GM18502 (cell line): ENCODE results near the gene PLXDC2.
A peak's percentile ranks its signal among the peaks of the same experiment; 100 is the strongest.

Source experiments
- ATAC-seq: cut with Tn5 transposase; IDR thresholded peaks from one replicate; pipeline ENCODE4 v1.9.1; 2021; ENCODE audit warnings: mild to moderate bottlenecking; ENCODE audit not compliant: unreplicated experiment, poor library complexity

Gene PLXDC2

DNA sequence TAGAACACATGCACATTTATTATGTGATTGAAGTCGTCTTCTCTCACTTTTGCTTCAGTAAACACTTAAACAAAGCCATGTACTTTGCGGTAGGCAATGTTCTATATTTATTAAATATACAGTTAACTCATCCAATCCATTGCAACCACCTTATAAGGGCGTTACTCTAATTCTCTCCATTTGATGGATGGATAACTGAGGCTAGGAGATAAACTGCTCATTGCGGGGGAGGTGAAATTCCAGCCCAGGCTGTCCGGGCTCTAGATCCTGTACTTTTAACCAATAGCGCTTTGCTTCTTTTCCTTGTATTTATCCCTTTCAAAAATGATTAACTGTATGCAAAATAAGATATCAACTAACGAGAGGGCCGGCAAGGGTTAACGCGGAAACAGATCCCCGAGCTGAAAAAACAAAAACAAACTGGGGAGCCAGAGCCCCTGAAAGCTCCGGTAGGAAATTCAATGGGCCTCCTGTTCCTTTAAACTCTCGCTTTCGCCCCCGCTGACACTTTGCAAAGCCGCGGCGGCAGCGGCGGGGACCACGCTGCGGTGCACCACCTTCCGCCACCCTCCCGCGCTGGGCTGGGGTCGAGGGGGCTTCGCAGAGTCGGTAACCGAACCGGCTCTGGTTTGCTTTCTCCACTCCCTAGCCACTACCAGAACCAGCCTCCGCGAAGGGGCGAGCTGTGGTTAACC lies 1.0 kb upstream of the PLXDC2 start:
- no peak for ATAC-seq

DNA sequence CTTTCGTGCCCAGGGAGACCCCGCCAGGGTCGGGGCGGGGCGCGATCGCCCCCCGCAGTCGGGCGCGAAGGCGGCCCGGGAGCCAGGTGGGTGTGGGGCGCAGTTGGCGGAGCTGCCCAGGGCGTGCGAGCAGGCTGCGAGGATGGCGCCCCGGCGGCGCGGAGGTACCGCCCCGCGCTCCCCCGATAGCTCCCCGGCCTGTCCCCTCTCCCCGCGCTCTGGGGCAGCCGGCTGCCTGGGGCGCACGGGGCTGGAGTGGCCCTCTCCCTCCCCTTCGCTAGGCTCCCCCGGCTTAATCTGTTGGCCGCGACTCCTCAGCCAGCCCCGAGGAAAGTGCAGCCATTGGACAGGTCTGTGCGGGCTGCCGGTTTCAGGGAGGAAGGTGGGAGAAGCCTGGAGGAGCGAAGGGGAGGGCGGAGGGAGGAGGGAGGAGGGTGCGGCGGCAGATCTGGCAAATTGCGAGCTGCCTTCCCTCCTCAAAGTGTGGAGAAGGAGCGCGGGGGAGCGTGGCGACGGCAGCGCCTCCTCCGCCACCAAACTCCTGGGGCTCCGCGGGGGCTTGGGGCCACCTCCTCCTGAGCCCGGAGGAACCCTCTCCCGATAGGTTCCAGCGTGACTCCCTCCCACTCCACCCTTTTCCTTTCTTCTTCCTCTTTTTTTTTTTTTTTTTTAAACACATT lies 361 bp upstream of the PLXDC2 start:
- no peak for ATAC-seq

DNA sequence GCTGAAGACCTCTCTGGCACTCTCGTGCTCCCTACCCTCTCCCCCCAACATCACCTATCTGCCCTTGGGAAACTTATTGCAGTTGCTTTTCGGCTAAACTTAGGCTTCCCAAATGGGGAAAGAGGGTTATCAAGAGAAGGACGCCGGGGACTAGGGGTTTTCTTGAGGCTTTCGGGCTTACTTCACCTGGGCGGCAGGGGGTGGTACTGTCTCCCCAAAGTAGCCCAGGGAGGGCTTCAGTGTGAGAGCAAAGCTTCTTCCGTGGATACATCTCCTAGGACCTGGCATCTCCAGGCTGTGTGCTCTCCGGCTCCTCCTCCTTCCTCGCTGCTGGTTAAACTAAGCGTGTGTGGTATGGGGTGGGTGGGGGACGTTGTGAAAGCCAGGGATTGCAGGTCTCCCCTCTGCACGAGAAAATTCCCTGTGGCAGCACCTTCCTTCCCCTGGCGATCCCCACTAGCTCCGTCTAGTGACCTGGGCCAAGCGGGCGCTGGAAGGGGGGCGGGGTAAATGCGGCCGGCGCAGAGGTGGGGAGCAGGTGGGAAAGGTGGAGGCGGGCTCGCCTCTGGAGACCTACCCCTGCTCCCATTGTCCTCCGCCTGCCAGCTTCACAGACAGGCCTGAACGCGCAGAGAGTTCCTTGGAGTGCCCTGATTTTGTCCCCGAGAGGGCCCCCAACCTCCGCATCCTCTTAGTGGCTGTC lies 1.1 kb downstream of the PLXDC2 start:
- peak; percentile 15 for ATAC-seq

DNA sequence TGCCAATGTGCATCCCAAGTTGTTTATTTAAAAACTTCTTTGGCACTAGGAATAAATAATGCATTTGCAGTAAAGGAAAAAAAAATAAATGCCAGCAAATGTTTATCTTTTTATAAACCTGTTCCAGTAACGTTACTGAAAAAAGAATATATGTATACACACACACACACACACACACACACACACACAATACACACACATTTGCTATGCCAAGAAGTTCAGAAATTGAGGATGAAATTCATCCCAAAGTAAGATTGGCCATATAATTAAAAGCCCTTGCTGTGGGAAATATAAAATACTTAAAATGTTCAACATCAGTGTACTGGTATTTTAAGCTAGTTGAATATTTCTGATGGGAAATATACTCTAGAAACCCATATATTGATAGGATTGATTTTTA lies 2.6 kb downstream of the PLXDC2 start:
- no peak for ATAC-seq

DNA sequence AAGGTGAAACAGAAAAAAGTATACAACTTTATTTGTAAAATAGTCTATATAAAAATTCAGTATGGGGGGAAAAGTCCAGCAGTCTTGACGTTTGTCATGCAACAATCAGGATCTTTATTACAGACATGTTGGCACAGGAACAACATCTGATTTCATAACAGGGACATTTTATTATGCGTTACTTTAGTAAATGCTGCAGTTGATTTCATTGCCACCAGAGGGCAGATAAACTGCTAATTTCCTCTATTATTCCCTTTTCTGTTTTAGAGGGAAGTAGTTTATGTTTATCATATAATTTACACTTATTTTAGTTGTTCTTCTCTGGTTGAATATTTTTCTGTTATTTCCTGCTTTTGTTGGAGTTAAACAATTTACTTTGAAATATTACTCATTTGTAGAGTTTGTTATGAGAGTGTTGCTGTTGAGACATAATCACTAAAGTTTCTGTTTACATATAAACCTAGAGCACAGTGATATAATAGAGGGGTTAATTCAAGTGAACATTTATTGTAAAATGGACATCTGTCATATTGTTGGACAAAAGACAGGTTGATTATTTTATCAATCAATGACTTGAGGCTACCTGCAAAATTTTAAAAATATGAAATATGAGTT lies 3.3 kb downstream of the PLXDC2 start:
- ATAC-seq: no peak

DNA sequence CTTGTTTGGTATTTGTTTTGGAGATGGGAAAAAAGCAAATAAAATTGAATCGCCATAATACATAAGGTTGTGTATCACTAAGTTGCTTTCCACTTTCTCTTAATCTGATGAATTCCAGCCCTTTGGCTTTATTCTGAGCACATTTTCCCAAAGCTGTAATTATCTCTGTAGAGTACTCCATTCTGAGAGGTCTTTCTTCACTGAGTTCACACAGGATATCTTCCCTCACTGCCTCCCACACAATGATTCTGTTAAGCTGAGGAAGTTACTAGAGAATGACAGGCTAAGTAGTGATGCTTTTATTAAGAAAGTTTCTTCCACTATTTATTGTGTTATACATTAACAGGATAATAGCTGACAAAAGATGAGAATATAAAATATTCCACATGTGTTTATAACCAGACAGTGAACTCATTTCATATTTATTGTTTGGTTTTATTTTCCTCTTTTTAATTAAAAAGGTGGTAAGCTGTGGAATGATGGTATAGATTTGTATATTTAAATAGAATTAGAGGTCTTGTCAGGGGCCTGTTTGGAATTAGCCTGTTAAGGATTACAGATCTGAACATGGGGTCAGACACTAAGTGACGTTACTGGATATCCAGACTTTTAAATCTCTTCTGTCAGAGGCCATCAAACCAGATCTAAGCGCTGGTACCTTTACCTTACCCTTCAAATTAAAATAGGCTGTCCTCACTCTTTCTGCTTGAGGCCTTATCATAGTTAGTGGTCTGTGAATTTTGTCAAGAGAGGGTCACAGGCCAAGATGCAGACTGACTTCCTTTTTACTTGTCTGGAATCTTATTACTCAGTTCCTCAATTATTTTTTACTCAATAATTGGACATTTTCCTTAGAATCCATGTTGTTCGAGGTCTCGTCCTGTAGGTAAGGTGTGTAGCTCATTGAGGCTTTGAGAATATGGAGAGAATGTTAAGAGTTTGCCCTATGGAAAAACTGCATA lies 8.4 kb downstream of the PLXDC2 start:
- ATAC-seq: no peak

DNA sequence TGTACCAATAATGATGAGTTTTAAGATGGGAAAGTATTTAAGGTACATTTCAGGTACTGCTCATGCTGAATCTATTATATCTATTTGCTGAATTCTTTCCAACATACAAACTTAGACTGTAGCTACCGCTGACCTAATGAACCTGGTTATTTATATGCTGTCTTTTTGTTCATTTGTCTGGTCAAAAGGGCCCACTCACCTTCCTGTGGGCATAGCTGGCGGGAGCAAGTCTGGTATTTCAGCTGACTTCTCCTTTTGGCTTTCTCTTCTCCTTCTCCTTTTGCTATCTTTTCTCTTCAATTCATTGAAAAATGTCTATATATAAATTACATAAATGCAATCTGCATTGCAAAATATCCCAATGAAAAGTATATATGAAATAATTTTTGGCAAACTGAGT lies 9.5 kb downstream of the PLXDC2 start:
- ATAC-seq: no peak

DNA sequence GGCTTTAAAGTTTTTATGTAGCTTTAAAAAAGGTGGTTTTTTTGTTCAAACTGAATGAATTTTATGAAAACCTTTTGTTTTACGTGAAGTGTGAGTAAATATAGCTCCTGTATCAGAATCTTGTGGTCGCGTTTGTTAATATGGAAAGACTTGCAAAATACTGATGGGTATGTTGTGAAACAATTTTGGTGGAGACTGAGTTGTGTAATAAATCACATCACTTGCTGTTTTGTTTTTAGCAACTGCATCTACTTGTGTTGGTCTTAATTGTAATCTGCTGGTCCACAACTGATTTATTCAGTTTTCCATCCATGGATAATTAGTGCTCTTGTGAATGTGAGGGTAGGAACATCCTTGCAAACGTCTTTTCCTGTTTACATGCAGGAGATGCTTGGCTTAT lies 10.5 kb downstream of the PLXDC2 start:
- no peak for ATAC-seq

DNA sequence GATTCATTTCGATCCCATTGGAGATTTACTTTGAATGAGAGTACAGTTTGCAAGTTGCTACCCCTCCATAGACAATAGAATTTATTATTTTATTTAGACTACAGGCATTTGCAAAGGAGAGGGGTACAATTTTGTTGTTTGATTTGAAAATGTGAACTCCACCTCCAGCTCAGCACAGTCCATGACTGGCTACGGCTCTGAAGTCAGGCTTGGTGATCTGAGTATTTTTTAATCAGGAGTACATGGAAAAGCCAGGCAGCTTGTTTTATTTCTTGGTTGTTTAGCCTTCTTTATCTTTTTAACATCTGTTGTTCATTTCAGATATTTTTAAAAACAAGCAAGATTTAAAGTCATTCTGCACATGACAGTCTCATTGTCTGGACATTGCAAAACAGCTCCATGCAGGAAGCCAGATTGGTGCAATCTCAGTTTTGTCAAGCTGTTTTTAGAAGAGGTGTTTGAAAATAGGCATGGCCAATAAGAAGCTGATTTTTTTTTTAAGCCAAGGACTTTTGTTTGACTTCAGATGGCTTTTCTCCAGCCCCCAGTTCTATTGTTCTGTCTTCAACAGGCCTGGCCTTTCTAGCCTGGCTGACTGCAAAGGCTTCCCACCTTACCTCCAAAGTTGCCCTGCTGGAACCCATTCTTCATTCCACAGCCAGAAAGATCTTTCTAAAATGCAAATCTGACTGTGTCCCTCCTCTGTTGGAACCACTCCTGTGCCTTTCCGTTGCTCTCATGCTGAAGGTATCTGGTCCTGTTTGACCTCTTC lies 12.2 kb downstream of the PLXDC2 start:
- no peak for ATAC-seq

DNA sequence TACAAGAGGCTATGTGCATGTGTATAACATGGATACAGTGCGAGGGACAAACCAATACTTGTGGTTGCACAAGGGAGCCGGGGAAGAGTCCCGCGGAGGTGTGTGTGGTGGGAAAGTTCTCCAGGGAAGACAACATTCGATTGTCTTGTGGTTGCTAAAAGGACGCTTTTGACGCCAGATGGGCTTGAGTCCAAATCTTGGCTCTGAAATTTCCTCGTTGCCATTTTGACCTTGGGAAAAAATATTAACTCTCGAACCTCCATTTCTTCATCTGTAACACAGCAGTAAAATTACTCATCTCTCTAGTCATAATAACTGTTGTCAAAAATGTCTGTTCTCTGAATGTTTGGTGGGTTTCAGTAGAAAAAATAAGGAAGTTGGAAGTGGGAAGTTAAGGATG lies 16.5 kb downstream of the PLXDC2 start:
- ATAC-seq: no peak

DNA sequence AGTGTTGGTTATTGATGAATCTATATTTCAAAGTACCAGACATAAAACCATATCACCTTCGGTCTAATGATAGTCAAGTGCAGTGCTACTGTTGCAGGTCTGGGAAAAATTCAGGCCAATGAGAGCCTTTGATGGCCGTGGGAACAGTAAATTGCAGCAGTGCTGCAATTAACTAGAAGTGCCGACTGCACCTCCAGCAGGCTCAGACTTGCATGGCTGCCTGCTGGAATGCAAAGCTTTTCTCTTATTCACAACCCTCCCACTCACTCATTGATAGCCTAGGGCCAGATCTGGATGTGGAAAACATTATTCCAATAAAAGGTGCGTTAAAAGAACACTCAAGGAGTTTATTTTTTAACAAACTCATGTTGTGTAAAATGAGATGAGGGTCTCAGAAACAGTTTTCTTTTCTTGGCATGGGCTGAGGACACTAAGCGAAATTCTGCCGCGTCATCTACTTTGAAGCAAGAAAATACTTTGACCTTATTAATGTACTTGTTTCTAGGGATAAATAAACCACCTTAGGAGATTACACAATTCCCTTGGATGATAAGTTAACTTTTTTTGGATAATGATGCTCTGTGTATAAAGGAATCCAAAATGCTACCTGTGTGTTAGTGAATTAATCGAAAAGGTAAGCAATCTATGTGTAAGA lies 17.1 kb downstream of the PLXDC2 start:
- no peak for ATAC-seq

DNA sequence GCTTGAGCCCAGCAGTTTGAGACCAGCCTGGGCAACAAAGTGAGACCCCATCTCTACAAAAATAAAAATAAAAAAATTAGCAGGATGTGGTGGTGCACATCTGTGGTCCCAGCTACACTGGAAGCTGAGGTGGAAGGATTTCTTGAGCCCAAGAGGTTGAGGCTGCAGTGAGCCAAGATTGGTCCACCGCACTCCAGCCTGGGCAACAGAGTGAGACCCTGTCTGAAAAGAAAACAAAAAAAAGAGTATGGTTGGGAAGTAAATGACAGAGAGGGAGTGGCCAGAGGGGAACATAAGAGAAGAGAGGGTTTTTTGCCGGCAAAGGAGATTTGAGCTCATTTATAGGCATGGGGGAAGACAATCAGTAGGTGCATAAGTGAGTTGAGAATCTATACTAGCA lies 19.7 kb downstream of the PLXDC2 start:
- ATAC-seq: no peak

DNA sequence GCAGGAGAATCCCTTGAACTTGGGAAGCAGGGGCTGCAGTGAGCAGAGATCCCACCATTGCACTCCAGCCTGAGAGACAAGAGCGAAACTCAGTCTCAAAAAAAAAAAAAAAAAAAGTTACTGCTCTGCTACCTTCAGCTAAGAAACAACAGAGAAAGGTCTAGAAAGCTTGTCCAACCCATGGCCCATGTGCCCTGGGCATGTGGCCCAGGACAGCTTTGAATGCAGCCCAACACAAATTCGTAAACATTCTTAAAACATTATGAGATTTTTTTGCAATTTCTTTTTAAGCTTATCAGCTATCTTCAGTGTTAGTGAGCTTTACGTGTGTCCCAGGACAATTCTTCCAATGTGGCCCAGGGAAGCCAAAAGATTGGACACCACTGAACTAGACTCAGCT lies 22.9 kb downstream of the PLXDC2 start:
- ATAC-seq: no peak

DNA sequence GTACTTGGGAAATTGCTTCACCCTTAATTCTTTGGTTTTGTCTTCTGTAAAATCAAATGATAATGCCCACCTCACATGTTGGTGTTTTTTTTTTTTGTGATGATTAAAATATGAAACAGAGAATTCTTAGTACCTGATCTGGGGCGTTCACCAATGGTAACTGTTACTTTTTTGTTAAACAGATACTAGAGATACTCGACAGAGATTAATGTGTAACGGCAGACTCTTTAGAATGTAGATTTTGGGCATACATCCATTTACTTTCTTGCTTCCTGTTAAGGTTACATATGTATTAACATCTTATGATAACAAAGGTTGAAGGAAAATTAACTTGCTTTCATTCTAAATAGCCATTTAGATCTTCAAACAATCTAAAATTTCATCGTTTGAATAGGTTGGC lies 23.3 kb downstream of the PLXDC2 start:
- ATAC-seq: no peak

DNA sequence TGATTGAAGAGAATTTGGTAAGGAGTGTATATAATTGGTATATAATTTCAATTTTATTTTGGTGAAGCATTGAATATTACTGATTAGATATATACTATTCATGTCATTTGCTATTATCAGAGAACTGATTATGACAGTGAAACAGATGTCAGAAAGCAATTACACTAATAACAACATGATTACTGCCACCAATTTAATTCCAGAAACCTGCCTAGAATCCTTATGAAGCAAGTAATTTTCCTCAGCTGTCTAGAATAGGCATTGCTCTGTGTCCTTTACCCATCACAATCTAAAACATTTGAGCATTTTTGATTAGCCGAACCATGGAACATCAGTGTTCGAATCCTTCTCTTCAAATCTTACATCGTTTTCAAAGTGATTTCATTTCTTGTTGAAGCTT lies 24.5 kb downstream of the PLXDC2 start:
- no peak for ATAC-seq

DNA sequence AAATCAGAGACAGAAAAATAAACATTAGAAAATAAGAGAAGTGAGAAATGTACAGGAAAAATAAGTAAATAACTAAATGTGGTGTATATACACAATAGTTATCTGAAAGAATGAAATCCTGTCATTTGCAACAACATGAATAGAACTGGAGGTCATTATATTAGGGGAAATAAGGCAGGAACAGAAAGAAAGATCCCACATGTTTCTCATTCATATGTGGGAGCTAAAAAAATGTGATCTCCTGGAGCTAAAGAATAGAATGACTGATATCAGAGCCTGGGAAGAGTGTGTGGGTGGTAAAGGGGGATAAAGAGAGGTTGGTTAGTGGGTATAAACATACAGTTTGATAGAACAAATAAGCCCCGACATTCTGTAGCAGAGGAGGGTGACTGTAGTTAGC lies 27.3 kb downstream of the PLXDC2 start:
- ATAC-seq: no peak

DNA sequence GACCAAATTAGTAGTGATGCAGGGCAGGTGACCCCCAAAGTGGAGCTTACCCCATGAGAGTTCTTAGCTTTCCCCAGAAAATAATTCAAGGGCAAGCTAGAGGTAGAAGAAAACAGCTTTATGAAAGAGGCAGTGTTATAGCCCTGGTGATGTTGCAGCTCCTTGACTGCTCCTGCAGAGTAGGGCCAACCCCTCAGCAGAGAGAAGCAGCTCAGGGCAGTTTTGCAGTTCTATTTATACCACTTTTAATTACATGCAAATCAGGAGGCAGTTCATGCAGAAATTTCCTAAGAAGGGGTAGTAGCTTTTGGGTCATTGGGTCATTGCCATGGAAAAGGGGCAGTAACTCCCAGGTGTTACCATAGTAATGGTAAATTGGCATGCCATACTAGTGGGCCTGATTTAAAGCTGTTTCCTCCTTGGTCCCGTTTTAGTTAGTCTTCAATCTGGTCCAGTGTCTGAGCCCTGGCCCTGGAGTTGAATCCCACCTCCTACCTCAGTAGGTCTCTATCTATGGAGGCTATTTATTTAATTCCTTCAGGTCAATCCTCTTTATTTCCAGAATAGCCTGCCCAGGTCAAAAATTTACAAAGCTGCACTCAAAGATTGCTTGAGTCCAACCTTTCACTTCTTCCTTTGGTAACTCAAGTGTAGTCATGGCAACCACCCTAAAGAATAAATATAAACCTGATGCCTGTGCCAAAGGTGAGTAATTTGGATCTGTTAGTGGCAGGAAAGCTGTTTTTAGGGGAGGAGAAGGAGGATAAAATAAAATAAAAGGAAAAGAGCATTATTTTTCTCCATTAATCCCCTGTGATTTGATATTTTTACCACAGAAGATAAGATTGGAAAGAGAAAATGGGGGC lies 29.5 kb downstream of the PLXDC2 start:
- no peak for ATAC-seq

DNA sequence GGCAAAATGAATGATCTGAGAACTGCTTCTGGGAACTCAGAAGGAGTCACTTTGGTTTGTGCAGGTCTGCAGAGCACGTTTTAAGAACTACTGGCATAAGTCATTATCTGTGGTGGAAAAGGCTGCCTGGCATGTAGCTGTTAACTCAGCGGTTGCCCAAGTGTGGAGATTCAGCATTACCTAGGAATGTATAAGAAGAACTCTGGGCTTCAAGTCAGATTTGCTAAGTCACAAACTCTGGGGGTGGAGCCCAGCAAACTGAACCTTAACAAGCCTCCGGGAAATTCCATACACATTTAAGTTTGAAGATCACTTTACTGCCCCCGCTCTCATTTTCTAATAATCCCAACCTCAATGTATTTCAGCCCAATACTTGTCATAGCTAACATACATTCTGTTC lies 31.1 kb downstream of the PLXDC2 start:
- ATAC-seq: no peak
